ENCODE measurements around the gene CYP2E1. TPM values are rescaled to one million over a fixed set of nuclear protein-coding genes. Genes with fewer than 3 reads are reported as not detected.
"Not testable (repeated sequence)": the region's sequence is repeated elsewhere in the genome, so short reads cannot be mapped to it uniquely, and the experiment has no call there.

The CYP2E1 gene
- total and polyA plus RNA-seq, 8 donors = 0.68 to 3.2 (median 1.9) TPM

- no peaks in the 10 kb centered on the region for H3K9me3 ChIP-seq
- ATAC-seq (no peak), DNase-seq (no peak)
- intact Hi-C loops (cut with DNase I) = no loop called here
- TF ChIP-seq CTCF (IDR thresholded peaks at IDR 0.05) = no peak
- H3K27me3 ChIP-seq = peaks cover 0 to 5% of the 10 kb centered on the region in 2 donors
- H3K4me3 ChIP-seq = no peak overlapping the region
- no peaks in the 10 kb centered on the region for H3K36me3 ChIP-seq
- no peaks in the 10 kb centered on the region for H3K4me1 ChIP-seq
- no peak overlapping the region for H3K27ac ChIP-seq
Measured at GRCh38 chr10:133536198-133536597, 9.0 kb downstream of the CYP2E1 start.

DNA sequence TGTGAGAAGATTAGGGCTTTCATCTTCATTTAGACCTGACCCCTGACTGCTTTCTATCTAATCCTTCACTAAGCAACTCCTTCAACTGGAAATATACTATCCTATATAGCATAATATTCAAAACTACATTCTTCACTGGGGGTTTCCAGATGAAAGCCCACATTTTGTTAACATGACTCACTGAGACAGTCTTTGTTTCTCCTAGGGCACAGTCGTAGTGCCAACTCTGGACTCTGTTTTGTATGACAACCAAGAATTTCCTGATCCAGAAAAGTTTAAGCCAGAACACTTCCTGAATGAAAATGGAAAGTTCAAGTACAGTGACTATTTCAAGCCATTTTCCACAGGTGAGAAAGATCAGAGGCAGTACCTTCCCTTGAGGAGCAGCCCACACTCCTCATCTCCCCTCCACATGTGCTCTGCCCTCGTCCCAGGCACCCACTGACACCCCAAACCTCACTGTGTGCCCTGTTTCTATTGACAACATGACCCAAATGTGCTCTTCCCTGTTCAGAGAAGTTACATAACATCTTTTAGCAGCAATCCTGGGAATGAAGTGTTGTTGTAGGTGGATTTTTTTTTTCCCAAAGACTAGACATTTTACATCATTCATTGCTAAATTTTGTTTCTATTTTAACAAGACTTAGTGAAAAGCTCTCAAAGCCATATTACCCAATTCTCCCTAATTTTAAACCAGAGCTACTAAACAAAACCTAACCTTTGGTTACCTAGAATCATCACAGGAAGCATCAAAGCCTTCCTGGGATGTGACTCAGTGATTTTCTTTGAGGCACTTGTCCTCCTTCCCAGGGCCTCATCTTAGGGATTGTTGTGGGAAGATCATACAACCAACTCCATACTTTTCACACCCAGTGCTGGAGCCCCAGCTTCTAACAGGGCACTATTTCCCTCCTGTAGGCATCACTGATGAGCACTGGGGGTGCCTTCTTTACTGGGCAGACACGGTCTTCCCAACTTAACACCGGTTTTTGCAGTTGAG lies 10.7 kb downstream of the CYP2E1 start:
- DNase-seq (no peak), ATAC-seq (no peak)
- Histone ChIP-seq H3K4me3 (no peak overlapping the region), H3K4me1 (no peaks in the 10 kb centered on the region), H3K27ac (no peak overlapping the region), H3K36me3 (no peaks in the 10 kb centered on the region), H3K9me3 (no peaks in the 10 kb centered on the region), H3K27me3 (no peaks in the 10 kb centered on the region)
- no peak for TF ChIP-seq CTCF (IDR thresholded peaks at IDR 0.05)
- intact Hi-C loops (cut with DNase I) = no loop called here

DNA sequence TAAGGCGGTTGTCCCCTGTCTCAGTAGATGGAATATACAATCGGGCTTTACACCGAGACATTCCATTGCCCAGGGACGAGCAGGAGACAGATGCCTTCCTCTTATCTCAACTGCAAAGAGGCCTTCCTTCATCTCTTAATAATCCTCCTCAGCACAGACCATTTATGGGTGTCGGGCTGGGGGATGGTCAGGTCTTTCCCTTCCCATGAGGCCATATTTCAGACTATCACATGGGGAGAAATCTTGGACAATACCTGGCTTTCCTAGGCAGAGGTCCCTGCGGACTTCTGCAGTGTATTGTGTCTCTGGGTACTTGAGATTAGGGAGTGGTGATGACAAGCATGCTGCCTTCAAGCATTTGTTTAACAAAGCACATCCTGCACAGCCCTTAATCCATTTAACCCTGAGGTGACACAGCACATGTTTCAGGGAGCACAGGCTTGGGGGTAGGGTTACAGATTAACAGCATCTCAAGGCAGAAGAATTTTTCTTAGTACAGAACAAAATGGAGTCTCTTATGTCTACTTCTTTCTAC lies 14.3 kb downstream of the CYP2E1 start:
- DNase-seq; H3K27ac ChIP-seq; intact Hi-C loops (cut with DNase I); H3K27me3 ChIP-seq; ATAC-seq; H3K4me3 ChIP-seq; H3K4me1 ChIP-seq; H3K36me3 ChIP-seq; H3K9me3 ChIP-seq: not testable (repeated sequence)

- Histone ChIP-seq H3K4me1 (no peaks in the 10 kb centered on the region), H3K27me3 (peaks cover 0 to 13% of the 10 kb centered on the region in 2 donors), H3K9me3 (peaks cover 0 to 14% of the 10 kb centered on the region in 2 donors), H3K36me3 (no peaks in the 10 kb centered on the region), H3K4me3 (no peak overlapping the region), H3K27ac (no peak overlapping the region)
- no peak for DNase-seq
- no peak for TF ChIP-seq CTCF (IDR thresholded peaks at IDR 0.05)
- no peak for ATAC-seq
- intact Hi-C loops (cut with DNase I) = no loop called here
Measured at GRCh38 chr10:133544506-133544905, 17.3 kb downstream of the CYP2E1 start.

DNA sequence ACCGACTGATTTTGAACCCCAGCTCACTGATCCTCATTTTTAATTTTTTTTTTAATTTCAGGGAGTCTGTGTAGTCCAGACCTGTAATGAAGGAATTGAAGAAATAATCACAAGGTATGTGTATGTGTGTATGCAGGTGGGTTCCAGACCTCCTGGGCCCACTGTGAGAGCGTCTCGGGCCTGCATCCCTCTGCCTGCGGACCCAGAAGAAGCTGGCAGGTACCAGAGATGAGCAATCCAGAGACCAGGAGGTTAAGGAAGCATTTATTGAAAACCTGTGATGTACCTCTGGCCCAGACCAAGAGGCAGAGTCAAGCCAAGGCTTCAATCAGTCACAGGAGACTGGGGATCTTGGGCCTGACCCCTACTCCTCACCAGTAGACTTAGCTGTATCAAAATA lies 27.4 kb downstream of the CYP2E1 start:
- no peaks in the 10 kb centered on the region for H3K4me1 ChIP-seq
- H3K4me3 ChIP-seq = no peak overlapping the region
- H3K36me3 ChIP-seq = no peaks in the 10 kb centered on the region
- H3K27ac ChIP-seq = no peak overlapping the region
- H3K27me3 ChIP-seq = peaks cover 0 to 30% of the 10 kb centered on the region in 2 donors
- ATAC-seq (no peak), DNase-seq (no peak)
- no peak for TF ChIP-seq CTCF (IDR thresholded peaks at IDR 0.05)
- intact Hi-C loops (cut with DNase I) = no loop called here
- no peaks in the 10 kb centered on the region for H3K9me3 ChIP-seq
